T-helper 17 cell (primary cell): ENCODE data around the gene ZNF778. TPM values are rescaled to one million over a fixed set of nuclear protein-coding genes. Genes with fewer than 3 reads are reported as not detected.

ENCODE experiments used
- ATAC-seq: fragments of 150-1000 bp; cut with Tn5 transposase; 2 replicates; pipeline ENCODE4 v1.10.0; 2021; ENCODE audit warnings: mild to moderate bottlenecking, moderate library complexity
- DNase-seq, 3 donors: peaks; one replicate each; pipeline versions ENCODE4 v3.0.0 to v3.0.0-alpha.2; 2020 to 2021
- H3K9me3 ChIP-seq: one replicate; pipeline ENCODE4 v1.7.0; 2013; ENCODE audit warnings: low read length, mild to moderate bottlenecking; ENCODE audit not compliant: control insufficient read depth, poor library complexity, severe bottlenecking
- H3K27ac Mint-ChIP-seq: one replicate; pipeline ENCODE4 v1.8.0; 2022; ENCODE audit warnings: mild to moderate bottlenecking, moderate library complexity, mixed read lengths
- H3K27me3 Mint-ChIP-seq: one replicate; pipeline ENCODE4 v1.8.0; 2022; ENCODE audit warnings: mixed read lengths
- H3K36me3 Mint-ChIP-seq: one replicate; pipeline ENCODE4 v1.8.0; 2022; ENCODE audit warnings: low read depth, mixed read lengths
- H3K4me1 Mint-ChIP-seq: one replicate; pipeline ENCODE4 v1.8.0; 2022; ENCODE audit warnings: mild to moderate bottlenecking, mixed read lengths
- H3K4me3 Mint-ChIP-seq: one replicate; pipeline ENCODE4 v1.8.0; 2022; ENCODE audit warnings: mild to moderate bottlenecking, moderate library complexity, mixed read lengths
- total RNA-seq, 4 donors: library from RNA in 2 of 4; stranded (reverse) in 2 of 4; gene quantifications; one replicate each; pipeline ENCODE4 v1.2.3 and lab custom pipeline; 2022 to 2026

The ZNF778 gene
- total RNA-seq (1 to 10 TPM; 4.1 to 8.1 TPM), total RNA-seq (lab: John Stamatoyannopoulos, UW) (12.4 to 33.5 reads per million in 2 donors)

- no peaks in the 10 kb centered on the region for H3K27me3 Mint-ChIP-seq
- DNase-seq (peak; percentile 72 to 81 (median 79)), ATAC-seq (peak; percentile 85)
- peak within 1 kb of the TSS; percentile 93 for H3K27ac Mint-ChIP-seq
- peak within 1 kb of the TSS; percentile 91 for H3K4me3 Mint-ChIP-seq
- peaks cover 24% of the 10 kb centered on the region for H3K4me1 Mint-ChIP-seq
- H3K9me3 ChIP-seq = no peaks in the 10 kb centered on the region
- H3K36me3 Mint-ChIP-seq = peaks cover 8% of the 10 kb centered on the region
Measured at GRCh38 chr16:89217388-89218191, at the start of gene ZNF778. TSS of gene ZNF778 (plus strand) at chr16:89217703. CDS start at chr16:89221128, 3,425 bp downstream.

DNA sequence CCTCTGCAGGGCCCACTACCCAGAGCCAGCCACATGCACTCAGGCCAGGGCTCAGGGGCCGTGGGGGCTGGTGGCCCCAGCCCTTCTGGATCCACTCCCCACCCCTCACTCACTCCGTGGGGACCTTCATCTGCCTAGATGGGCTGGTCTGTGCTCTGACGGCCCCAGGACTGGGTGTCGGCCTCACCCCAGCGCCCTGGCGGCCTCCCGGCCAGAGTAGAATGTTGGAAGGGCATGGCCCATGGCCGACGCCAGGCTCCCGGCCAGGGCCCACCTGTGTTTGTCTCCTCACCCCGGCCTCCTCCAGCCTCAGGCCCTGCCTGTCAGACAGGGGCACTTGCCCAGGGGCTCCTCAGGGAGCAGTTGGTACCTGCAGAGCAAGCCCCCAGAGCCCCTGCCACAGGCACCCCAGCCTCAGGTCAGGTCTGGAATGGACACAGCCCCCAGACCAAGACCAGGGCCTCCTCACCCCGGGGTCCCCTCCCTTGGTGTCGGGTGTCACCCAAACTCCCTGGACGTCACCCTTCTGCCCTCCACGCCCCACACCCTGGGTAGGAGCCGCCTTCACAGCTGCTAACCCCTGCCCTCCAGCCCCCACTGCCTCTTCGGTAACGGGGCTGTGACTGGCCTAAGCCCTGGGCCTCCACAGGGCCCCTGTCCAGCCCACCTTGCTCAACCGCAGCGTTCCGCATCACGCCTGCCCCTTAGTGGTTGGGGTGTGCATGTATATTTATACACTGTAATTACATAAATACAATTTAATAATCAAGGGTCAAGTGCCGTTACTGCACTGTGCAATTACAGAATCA is 48.9 kb upstream of the ZNF778 start:
- no peaks in the 10 kb centered on the region for H3K27me3 Mint-ChIP-seq
- H3K27ac Mint-ChIP-seq = no peak overlapping the region
- ATAC-seq = no peak
- no peaks in the 10 kb centered on the region for H3K9me3 ChIP-seq
- H3K4me3 Mint-ChIP-seq = no peak overlapping the region
- no peaks in the 10 kb centered on the region for H3K36me3 Mint-ChIP-seq
- H3K4me1 Mint-ChIP-seq = peaks cover 9% of the 10 kb centered on the region
- DNase-seq = no peak

DNA sequence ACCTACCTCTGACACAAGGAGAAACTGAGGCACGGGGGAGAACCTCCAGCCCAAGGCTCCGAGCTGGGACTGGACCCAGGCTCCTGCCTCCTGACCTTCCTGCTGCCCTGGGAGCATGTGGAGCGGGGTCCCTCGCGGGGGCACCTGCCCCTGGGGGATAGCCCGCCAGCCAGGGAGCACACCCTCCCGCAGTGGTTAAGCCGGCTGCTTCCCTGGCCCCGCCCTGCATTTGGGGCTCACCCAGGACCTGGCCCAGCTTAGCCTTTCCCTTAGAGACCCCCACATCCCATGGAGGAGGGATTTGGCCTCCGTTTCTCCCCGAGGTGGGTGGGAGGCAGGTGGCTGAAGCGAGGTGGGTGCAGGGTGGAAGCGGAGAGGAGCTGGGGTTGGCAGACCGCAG is 47.7 kb upstream of the ZNF778 start:
- no peaks in the 10 kb centered on the region for H3K36me3 Mint-ChIP-seq
- DNase-seq (no peak), ATAC-seq (no peak)
- no peaks in the 10 kb centered on the region for H3K9me3 ChIP-seq
- H3K4me1 Mint-ChIP-seq = peaks cover 9% of the 10 kb centered on the region
- no peak overlapping the region for H3K4me3 Mint-ChIP-seq
- H3K27ac Mint-ChIP-seq = no peak overlapping the region
- no peaks in the 10 kb centered on the region for H3K27me3 Mint-ChIP-seq

- ATAC-seq (no peak), DNase-seq (no peak)
- Mint-ChIP-seq H3K4me1 (peaks cover 11% of the 10 kb centered on the region), H3K36me3 (no peaks in the 10 kb centered on the region), H3K27me3 (no peaks in the 10 kb centered on the region), H3K4me3 (peak overlapping the region; percentile 88), H3K27ac (no peak overlapping the region)
- no peaks in the 10 kb centered on the region for H3K9me3 ChIP-seq
Measured at GRCh38 chr16:89170346-89171215, 46.9 kb upstream of the ZNF778 start.

DNA sequence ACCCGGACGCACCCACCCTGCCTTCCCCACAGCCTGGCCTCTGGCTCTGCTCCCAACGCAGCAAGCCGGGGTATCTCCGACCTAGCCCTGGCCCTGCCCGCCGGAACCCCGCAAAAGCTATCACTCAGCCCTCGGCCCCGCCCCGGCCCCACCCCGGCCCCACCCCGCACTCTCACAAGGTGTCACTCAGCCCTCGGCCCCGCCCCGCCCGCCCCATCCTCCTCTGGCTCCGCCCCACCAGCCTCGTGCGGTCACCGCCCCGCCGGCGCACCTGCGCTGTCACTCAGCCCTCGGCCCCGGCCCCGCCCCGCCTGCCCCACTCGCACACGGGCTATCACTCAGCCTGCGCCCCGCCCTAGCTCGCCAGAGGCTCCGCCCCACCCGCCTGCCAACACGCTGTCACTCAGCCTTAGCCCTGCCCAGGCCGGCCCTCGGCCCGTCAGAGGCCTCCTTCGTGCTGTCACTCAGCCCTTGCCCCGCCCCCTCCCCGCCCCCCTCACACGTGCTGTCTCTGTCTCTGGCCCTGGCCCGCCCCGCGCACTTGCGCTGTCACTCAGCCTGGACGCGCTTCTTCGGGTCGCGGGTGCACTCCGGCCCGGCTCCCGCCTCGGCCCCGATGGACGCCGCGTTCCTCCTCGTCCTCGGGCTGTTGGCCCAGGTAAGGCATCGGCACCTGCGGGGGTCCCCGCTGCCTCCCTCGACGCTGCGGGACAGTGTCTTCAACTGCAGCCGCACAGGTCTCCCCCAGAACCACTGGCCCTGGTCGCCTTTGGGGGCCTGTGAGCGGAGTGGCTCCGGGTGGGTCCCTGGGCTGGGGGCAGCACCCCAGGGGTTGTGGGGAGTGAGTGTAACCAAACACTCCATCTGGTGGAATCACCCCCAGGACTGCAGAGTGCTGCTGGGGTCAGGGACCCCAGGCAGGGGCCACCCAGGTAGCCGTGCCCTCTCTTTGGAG is 46.0 kb upstream of the ZNF778 start, which contains the start of gene CDH15:
Gene CDH15 (plus strand): TSS at position 533 of the 955 bp plus-strand sequence. CDS start 84 bp downstream, at position 617.
- H3K36me3 Mint-ChIP-seq = no peaks in the 10 kb centered on the region
- peak; percentile 97 for ATAC-seq
- H3K27me3 Mint-ChIP-seq = no peaks in the 10 kb centered on the region
- peaks cover 10% of the 10 kb centered on the region for H3K4me1 Mint-ChIP-seq
- no peak within 1 kb of the TSS for H3K27ac Mint-ChIP-seq
- peak; percentile 89 to 99 (median 98) for DNase-seq
- H3K4me3 Mint-ChIP-seq = peak within 1 kb of the TSS; percentile 88
- H3K9me3 ChIP-seq = no peaks in the 10 kb centered on the region

GRCh38 chr16:89172171-89172527 is 45.4 kb upstream of the ZNF778 start:
- no peaks in the 10 kb centered on the region for H3K9me3 ChIP-seq
- no peak overlapping the region for H3K4me3 Mint-ChIP-seq
- ATAC-seq (no peak), DNase-seq (no peak)
- H3K27me3 Mint-ChIP-seq = no peaks in the 10 kb centered on the region
- no peaks in the 10 kb centered on the region for H3K36me3 Mint-ChIP-seq
- H3K27ac Mint-ChIP-seq = no peak overlapping the region
- peaks cover 9% of the 10 kb centered on the region for H3K4me1 Mint-ChIP-seq

DNA sequence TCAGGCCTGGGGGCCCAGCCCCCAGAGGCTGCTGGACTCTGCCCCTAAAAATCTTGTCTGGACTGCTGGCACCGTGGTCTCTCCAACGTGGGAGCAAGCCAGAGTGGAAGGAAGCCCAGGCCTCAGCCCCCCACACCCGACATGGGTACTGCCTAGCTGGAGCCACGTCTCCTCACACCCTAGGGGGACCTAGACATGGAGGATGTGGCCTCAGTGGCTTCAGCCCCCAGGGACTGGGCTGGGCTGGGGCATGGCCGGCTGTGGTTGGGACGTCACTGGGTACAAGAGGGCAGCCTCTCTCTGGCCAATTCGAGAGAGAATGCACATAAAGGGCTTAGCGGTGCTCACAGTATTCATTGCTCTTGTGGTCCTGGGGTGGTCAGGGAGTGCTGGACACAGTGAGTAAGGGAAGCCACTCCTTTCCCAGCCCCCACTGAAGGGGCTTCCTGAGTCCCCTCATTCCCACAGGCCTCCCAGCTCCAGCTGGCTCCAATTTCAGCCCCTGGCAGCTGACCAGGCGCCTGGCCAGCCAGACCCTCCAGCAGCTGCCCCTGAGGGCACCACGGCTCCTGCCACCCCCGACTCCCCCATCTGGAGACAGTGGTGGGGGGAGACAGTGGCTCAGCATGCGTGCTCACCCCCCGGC is 44.9 kb upstream of the ZNF778 start:
- Mint-ChIP-seq H3K4me1 (peaks cover 9% of the 10 kb centered on the region), H3K27me3 (no peaks in the 10 kb centered on the region), H3K36me3 (no peaks in the 10 kb centered on the region), H3K4me3 (peak overlapping the region; percentile 57), H3K27ac (no peak overlapping the region)
- ATAC-seq (no peak), DNase-seq (no peak)
- no peaks in the 10 kb centered on the region for H3K9me3 ChIP-seq

- peak overlapping the region; percentile 59 for H3K27ac Mint-ChIP-seq
- no peaks in the 10 kb centered on the region for H3K36me3 Mint-ChIP-seq
- ATAC-seq (no peak), DNase-seq (no peak)
- no peaks in the 10 kb centered on the region for H3K27me3 Mint-ChIP-seq
- H3K4me3 Mint-ChIP-seq = no peak overlapping the region
- peaks cover 9% of the 10 kb centered on the region for H3K4me1 Mint-ChIP-seq
- H3K9me3 ChIP-seq = no peaks in the 10 kb centered on the region
Measured at GRCh38 chr16:89173174-89173921, 44.2 kb upstream of the ZNF778 start.

GRCh38 chr16:89174055-89174827 is 43.3 kb upstream of the ZNF778 start:
- H3K27me3 Mint-ChIP-seq = no peaks in the 10 kb centered on the region
- H3K9me3 ChIP-seq = no peaks in the 10 kb centered on the region
- H3K4me1 Mint-ChIP-seq = peaks cover 9% of the 10 kb centered on the region
- ATAC-seq (no peak), DNase-seq (no peak)
- no peak overlapping the region for H3K4me3 Mint-ChIP-seq
- no peaks in the 10 kb centered on the region for H3K36me3 Mint-ChIP-seq
- peak overlapping the region; percentile 59 for H3K27ac Mint-ChIP-seq

GRCh38 chr16:89174877-89175276 is 42.6 kb upstream of the ZNF778 start:
- Mint-ChIP-seq H3K27me3 (no peaks in the 10 kb centered on the region), H3K4me1 (peaks cover 9% of the 10 kb centered on the region), H3K27ac (no peak overlapping the region), H3K4me3 (no peak overlapping the region), H3K36me3 (no peaks in the 10 kb centered on the region)
- H3K9me3 ChIP-seq = no peaks in the 10 kb centered on the region
- no peak for ATAC-seq
- DNase-seq = no peak
